Panc1 (cell line): ENCODE data around the gene FAM81A. TPM values are rescaled to one million over a fixed set of nuclear protein-coding genes. Genes with fewer than 3 reads are reported as not detected.

Source experiments
- ATAC-seq: fragments of 200-7000 bp; cut with Tn5 transposase; 2 replicates; pipeline ENCODE4 v1.9.1; 2020; ENCODE audit warnings: mild to moderate bottlenecking, moderate library complexity
- BruUV-seq: library from RNA; stranded (reverse); fragments of 400-500 nt; replicated peaks from 2 replicates; lab custom pipeline; 2021; lab: Mats Ljungman, UMichigan
- CTCF ChIA-PET: fragments of 300-600 bp; sonication (Branson Sonifier 250); formaldehyde crosslinking; loops from one replicate; lab custom pipeline; 2022; ENCODE audit warnings: antibody characterized with exemption; lab: Charles Lee
- POLR2A ChIA-PET: fragments of 300-600 bp; sonication (Branson Sonifier 250); formaldehyde crosslinking; loops from one replicate; lab custom pipeline; 2022; ENCODE audit warnings: antibody characterized with exemption; lab: Charles Lee
- DNase-seq: peaks from one replicate; pipeline ENCODE4 v3.0.0-alpha.2; 2010; ENCODE audit warnings: low read depth, low spot score
- H3K27ac ChIP-seq: 2 replicates; pipeline ENCODE4 v1.5.1; 2011; ENCODE audit warnings: mild to moderate bottlenecking, low read length, inconsistent platforms
- H3K27me3 ChIP-seq: fragments of 200-500 bp; sonication (Bioruptor generic); 2 replicates; pipeline ENCODE4 v1.6.0; 2014; ENCODE audit warnings: low read length, inconsistent platforms; ENCODE audit not compliant: control insufficient read depth, insufficient read depth
- H3K36me3 ChIP-seq: fragments of 200-500 bp; sonication (Bioruptor generic); 2 replicates; pipeline ENCODE4 v1.5.1; 2014; ENCODE audit warnings: inconsistent platforms, mild to moderate bottlenecking, low read length, moderate library complexity; ENCODE audit not compliant: control insufficient read depth, insufficient read depth
- H3K4me1 ChIP-seq: 2 replicates; pipeline ENCODE4 v1.5.1; 2011; ENCODE audit warnings: inconsistent platforms, mild to moderate bottlenecking, low read length, moderate library complexity; ENCODE audit not compliant: control insufficient read depth, insufficient read depth
- H3K4me3 ChIP-seq, 2 experiments: 2 replicates each; pipeline ENCODE4 v1.5.1; 2011 to 2012; ENCODE audit warnings: low read depth in 2 of 2, low read length in 2 of 2, mild to moderate bottlenecking in 2 of 2, inconsistent platforms in 1 of 2, moderate library complexity in 1 of 2
- H3K9me3 ChIP-seq: fragments of 200-500 bp; sonication (Bioruptor generic); 2 replicates; pipeline ENCODE4 v1.5.1; 2014; ENCODE audit warnings: low read depth, mild to moderate bottlenecking, inconsistent platforms, low read length, moderate library complexity; ENCODE audit not compliant: control insufficient read depth, insufficient read depth
- CTCF ChIP-seq: fragments of 450-650 bp; IDR thresholded peaks from 2 replicates; pipeline ENCODE4 v1.5.1; 2017; ENCODE audit warnings: mild to moderate bottlenecking
- POLR2AphosphoS5 ChIP-seq: IDR thresholded peaks from 2 replicates; pipeline ENCODE4 v1.6.1; 2012; ENCODE audit warnings: mild to moderate bottlenecking, low read depth, low read length, moderate library complexity
- REST ChIP-seq, 2 experiments: IDR thresholded peaks; 2 replicates each; pipeline ENCODE4 v1.6.1; 2011 to 2012; ENCODE audit warnings: low read depth in 2 of 2, control low read depth in 1 of 2, low read length in 1 of 2, mild to moderate bottlenecking in 1 of 2, moderate library complexity in 1 of 2; ENCODE audit not compliant: insufficient read depth in 1 of 2
- SIN3A ChIP-seq: IDR thresholded peaks from 2 replicates; pipeline ENCODE4 v1.6.1; 2012; ENCODE audit warnings: low read depth, mild to moderate bottlenecking, low read length, moderate library complexity, borderline replicate concordance; ENCODE audit not compliant: insufficient read depth
- TCF7L2 ChIP-seq: IDR thresholded peaks from 2 replicates; pipeline ENCODE4 v1.6.1; 2011; ENCODE audit warnings: mild to moderate bottlenecking, low read depth, low read length, inconsistent platforms
- in situ Hi-C: cut with HindIII; loops from 2 replicates; pipeline ENCODE4 v1.10.0; 2016; ENCODE audit warnings: low sequenced_read_pairs, low pct_unique_long_range_greater_than_20kb
- intact Hi-C: fragments of 100-400 bp; cut with micrococcal nuclease; formaldehyde crosslinking; loops from one replicate; pipeline ENCODE4 v1.10.0; 2022; ENCODE audit not compliant: unreplicated experiment
- total RNA-seq: library from RNA; stranded (reverse); gene quantifications from one replicate; pipeline ENCODE4 v1.2.1, GENCODE V29; 2021; ENCODE audit not compliant: unreplicated experiment

FAM81A gene
- total RNA-seq, 1 experiment from 2014 or later, result 7.3 TPM

- no TSS peak for BruUV-seq
- H3K4me1 ChIP-seq, result no peaks in the 10 kb centered on the region
- H3K27me3 ChIP-seq, result no peaks in the 10 kb centered on the region
- DNase-seq, result no peak
- no peak for ATAC-seq
- ChIA-PET CTCF (interaction anchor here (0.7 kb wide), 1 partner anchor 30 kb away, joined by 3 read pairs; no protein-coding TSS in a partner anchor), POLR2A (no interaction called here)
- H3K4me3 ChIP-seq, result no peak overlapping the region
- no peak overlapping the region for H3K27ac ChIP-seq
- H3K36me3 ChIP-seq, result no peaks in the 10 kb centered on the region
- in situ Hi-C loops (no loop called here), intact Hi-C loops (no loop called here)
- no peaks in the 10 kb centered on the region for H3K9me3 ChIP-seq
- TF ChIP-seq REST (IDR thresholded peaks at IDR 0.05; ENCODE audit: insufficient read depth in 1 of 2, low read depth in 2 of 2, low read length in 1 of 2) (no peak), SIN3A (no peak), CTCF (no peak), POLR2AphosphoS5 (no peak), TCF7L2 (no peak)
These were observed 93.2 kb downstream of the FAM81A start for GRCh38 chr15:59531066-59531675.

- TF ChIP-seq CTCF, result peak; percentile 82
- no peak for TF ChIP-seq TCF7L2
- TF ChIP-seq SIN3A, result no peak
- H3K4me3 ChIP-seq, result no peak overlapping the region
- ATAC-seq, result no peak
- no peaks in the 10 kb centered on the region for H3K4me1 ChIP-seq
- H3K36me3 ChIP-seq, result no peaks in the 10 kb centered on the region
- no peak for DNase-seq
- ChIA-PET CTCF (interaction anchor here (0.6 to 1.9 kb wide), 7 partner anchors 66 to 358 kb away, joined by 3 to 15 read pairs (median 3); no protein-coding TSS in a partner anchor), POLR2A (interaction anchor here (0.6 to 0.8 kb wide), 3 partner anchors 61 to 152 kb away, joined by 3 to 15 read pairs (median 10); no protein-coding TSS in a partner anchor)
- H3K9me3 ChIP-seq, result no peaks in the 10 kb centered on the region
- BruUV-seq, result no TSS peak
- intact Hi-C loops, result loop anchor here (2.0 kb wide), 1 partner anchor 90 kb away; no protein-coding TSS in a partner anchor
- in situ Hi-C loops, result no loop called here
- no peak overlapping the region for H3K27ac ChIP-seq
- no peaks in the 10 kb centered on the region for H3K27me3 ChIP-seq
These were observed 94.9 kb downstream of the FAM81A start for GRCh38 chr15:59532770-59533379.
